HG02571 (cell line): Measurements from ENCODE around the gene CYBA.

Experiments used
- ATAC-seq: cut with Tn5 transposase; IDR thresholded peaks from one replicate; pipeline ENCODE4 v1.9.1; 2021; ENCODE audit warnings: mild to moderate bottlenecking, moderate library complexity; ENCODE audit not compliant: unreplicated experiment

The CYBA gene

DNA sequence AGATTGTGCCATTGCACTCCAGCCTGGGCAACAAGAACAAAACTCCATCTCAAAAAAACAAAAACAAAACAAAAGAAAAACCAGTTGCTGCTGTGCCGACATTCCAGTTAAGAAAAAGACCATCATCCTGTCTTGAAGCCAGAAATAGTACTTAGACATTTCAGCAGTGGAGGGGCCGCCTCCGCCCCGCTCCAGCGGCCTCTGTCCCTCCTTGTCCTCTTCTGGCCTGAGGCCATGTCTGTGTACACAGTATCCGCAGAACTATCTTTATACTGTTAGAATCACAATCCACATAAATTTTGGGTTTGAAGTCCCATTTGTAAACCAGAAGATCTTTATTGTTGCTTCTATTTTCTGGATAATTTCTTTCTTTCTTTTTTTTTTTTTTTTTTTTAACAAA, 55.8 kb downstream of the CYBA start:
- no peak for ATAC-seq

DNA sequence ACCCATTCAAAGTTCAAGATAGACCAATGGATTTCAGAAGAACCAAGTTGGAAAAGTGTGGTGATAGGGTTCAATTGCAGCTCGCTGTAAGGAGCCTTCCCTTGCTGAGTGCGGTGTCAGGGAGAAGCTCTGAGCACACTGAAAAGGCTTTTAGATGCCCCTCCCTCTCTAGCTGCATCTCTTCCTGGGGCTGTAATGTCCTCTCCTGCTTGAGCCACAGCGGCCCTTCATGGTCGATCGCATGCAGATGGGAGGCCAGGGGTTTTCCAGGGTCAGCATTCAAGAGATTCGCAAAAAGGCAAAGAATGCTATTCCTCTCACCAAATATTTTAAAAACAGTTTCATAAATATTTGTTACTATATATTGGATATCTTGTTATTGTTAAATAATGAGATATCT, 56.9 kb downstream of the CYBA start:
- no peak for ATAC-seq

DNA sequence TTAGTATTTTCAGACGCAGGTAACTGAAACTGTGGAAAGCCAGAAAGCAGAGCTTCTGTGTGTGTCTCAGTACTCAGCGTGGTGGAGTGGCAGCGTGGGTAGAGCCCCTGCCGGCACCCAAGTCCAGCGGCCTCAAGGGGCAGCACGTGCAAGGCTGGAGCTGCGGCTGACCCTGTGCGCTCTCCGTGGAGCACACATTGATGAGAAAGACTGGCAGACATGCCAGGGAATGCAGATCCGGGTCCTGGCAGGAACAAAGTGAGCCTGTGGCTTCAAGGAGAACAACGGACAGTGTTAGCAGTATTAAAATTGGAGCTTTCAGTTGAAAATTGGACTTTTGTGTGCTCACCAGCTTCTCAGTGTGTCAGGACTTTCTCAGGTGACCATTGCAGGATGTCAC, 57.4 kb downstream of the CYBA start:
- ATAC-seq = no peak
